ENCODE results near the gene IGIP.

The IGIP gene

DNA sequence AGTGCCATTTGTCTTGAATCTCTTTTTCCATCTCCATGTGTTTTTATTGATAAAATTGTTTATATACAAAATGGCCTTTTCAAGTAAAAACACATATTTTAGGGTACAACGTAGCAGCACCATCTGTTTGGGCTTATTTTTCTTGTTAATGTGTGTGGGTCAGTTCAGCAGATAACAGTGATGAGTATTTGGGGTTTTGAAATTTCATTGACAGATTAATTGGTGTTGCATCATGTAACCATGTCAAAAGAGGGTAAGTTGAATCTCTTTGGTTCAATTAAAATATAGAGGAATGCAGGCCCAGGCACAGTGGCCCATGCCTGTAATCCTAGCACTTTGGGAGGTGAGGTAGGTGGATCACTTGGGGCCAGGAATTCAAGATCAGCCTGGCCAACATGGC is 31.9 kb upstream of the IGIP start:
- TF ChIP-seq, protein P1, sequence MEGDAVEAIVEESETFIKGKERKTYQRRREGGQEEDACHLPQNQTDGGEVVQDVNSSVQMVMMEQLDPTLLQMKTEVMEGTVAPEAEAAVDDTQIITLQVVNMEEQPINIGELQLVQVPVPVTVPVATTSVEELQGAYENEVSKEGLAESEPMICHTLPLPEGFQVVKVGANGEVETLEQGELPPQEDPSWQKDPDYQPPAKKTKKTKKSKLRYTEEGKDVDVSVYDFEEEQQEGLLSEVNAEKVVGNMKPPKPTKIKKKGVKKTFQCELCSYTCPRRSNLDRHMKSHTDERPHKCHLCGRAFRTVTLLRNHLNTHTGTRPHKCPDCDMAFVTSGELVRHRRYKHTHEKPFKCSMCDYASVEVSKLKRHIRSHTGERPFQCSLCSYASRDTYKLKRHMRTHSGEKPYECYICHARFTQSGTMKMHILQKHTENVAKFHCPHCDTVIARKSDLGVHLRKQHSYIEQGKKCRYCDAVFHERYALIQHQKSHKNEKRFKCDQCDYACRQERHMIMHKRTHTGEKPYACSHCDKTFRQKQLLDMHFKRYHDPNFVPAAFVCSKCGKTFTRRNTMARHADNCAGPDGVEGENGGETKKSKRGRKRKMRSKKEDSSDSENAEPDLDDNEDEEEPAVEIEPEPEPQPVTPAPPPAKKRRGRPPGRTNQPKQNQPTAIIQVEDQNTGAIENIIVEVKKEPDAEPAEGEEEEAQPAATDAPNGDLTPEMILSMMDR (IDR thresholded peaks at IDR 0.05) = no peak

DNA sequence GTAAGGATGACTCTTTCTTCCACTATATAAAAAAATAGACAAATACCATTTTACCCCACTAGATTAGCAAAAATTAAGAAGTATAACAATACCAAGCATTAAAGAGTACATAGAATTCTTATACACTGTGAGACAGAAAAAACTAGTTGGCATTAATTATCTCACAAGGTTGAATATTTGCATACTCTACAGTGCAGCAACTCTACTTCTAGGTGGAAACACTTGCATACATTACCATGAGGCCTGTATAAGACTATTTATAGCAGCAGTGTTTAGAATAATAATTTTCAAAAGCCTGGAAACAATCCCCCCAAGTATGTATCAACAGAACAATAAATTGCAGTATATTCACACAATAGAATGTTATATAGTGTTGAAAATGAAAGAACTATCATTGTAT is 30.8 kb upstream of the IGIP start:
- TF ChIP-seq, protein P1 (IDR thresholded peaks at IDR 0.05) = no peak

DNA sequence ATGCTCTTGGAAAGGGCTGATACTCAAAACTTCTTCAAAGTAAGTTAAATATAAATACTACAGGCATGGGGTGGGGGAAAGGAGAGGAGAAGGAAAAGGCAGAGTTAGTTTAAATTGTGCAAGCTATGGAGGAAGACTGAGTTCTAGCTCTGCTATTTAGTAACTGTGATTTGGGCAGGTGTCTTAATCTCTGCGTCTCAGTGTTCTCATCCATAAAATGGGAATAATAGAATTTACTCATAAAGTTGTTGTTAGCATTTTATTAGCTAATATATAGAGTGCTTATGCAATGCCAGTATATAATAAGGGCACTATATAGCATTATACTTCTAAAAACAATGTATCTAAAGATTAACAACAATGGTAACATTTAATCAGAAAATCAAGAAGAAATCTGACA is 24.6 kb upstream of the IGIP start:
- TF ChIP-seq, protein P1 (IDR thresholded peaks at IDR 0.05) = no peak

DNA sequence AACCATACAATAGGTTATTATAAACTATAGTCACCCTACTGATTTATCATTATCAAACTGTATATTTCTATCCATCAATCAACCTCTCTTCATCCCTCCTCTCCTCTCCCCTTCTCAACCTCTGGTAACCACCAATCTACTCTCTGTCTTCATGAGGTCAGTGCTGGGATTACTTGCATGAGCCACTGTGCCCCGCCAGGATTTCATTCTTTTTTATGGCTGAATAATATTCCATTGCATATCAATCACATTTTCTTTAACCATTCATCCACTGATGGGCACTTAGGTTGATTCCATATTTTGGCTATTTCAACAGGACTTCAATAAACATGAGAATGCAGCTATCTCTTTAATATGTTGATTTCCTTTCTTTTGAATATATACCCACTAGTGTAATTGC is 22.6 kb upstream of the IGIP start:
- TF ChIP-seq, protein P1 (IDR thresholded peaks at IDR 0.05) = no peak

DNA sequence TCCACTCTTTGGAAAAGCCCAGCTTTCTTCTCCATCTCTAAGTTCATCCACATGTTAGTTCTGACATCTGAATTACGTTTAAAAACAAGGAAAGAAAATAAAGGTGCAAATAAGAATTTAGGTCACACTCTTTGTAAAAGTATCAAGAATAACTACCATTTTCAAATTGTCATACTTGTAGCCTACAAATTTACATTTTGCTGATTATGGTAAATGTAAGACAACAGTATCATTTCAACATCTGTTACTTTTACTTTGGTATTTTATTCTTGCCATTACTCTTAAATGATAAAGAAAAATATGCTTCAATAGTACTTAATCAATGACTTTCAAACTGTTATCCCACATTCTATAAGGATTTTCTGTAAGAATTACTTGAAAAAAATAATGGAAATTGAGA is 21.6 kb upstream of the IGIP start:
- TF ChIP-seq, protein P1 (IDR thresholded peaks at IDR 0.05) = no peak

DNA sequence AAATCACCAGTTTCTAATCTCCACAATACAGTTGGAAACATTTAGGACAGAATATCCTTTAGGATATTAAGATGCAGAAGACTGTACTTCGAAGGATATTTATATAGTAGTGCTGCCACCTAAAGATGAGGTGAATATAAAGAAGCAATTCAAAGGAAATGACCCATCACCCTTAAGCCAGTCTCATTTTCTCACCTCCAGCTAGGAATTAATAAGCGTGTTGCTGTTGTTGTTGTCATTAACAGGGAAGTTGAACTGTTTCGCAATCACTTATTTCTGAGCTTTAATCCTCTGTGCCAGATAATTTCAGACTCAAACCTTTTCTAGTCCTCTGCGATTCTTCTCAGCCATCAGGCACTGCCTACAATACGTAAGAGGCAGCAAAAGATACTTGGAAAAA is 19.6 kb upstream of the IGIP start:
- TF ChIP-seq, protein P1 (IDR thresholded peaks at IDR 0.05) = 0 out of 2 replicates have a peak, but pooled peaks have one; percentile 26

DNA sequence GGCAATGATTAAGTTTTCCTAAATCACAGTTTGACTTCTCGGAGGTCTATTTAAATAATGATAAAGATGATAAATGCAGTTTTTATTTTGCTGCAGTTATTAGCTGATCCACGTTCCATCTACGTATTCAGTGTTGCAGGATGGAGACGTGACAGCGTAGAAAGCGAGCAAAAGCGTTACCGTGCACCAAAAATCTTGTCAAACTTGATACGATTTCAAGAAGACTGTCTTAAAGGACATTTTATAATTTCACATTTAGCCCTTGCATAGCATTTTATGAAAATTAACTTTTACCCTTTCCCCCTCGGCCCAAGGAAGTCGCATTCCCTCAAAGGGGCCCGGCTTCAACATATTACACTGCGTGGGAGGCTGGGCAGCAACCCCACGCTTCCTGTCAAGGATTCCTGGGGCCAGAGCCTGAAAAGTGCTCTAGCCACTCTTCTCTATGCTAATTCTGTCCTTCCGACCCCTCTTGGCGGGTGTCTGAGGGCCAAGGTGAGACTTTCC is 18.9 kb upstream of the IGIP start:
- TF ChIP-seq, protein P1 (IDR thresholded peaks at IDR 0.05) = no peak

Data from LNCAP (cell line).